Fibroblast of skin of right quadriceps (primary cell): ENCODE results near the gene WWOX.

Experiments used
- DNase-seq: peaks from one replicate; pipeline ENCODE4 v3.0.0-alpha.2; 2013

Gene WWOX

DNA sequence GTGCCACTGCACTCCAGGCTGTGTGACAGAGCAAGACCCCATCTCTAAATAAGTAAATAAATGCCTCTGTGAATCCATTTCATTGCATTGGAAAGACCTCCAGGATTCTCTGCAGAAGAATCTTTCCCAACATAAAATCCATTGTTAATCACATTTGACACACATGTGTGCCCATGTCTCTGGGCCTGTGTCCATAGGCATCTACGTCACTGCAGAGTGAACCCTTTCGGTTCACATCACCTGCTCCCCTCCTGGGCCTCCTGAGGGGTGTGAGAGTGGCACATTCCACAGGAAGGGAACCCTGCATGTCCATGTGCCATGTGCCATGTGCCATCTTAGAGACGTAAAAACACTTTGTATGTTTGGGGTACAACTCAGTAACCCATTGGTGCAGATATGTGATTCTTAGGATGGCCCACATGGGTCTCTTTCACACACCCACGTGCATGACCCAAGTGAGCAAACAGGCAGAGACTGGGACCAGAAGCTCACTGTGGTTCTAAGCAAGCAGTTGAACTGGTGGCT, 1073.6 kb downstream of the WWOX start:
- DNase-seq, result no peak

DNA sequence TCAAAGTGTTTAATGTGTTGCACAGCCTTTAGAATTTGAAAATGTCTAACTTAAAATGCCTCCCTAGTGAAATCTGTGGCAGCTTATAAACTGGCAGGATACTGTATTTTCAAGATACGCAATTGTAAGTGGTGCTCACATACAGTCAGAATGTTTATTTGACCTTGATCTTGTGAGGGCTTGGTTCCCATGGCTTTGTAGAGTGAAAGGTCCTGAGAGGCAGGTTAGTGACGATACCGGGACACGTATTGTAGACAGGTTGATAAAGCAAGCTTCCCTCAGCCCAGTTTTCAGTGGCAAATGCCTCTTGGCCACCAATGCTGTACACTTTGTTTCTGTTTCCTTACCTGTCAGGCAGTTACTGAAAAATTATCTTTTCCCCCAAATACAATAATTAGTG, 1074.5 kb downstream of the WWOX start:
- no peak for DNase-seq

DNA sequence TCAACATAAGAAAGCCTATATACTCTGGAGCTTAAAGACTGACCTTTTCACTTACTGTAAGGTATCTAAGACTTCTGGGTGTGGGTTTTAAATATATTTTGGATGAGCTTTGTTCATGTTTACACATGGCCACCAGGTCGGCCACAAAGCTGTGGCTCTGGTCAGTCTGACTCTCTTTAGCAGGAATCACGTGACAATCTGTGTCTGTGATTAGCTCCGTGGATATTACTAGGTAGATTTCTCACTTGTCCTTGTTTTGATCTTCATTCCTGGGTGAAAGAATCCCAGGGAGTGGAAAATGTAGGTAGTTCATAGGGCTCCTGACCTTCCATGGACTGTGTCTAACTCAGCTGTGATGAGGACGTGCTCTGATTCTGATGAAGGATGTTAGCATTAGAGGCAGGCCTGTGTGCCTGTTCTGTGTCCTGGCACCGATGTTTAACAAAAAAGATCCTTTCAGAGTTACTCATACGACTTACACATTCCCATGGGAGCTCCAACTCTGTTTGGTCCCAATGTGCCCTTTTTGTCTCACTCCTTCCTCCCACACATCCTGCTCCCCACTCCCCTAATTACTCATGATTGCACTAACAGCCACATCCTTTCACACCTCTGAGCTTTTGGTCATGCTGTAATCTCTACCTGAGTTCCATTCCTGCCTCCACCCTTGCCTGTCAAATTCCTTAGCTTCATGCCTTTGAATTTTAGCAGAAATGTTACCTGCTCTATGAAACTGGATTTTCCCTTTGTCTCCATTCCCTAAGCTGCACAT, 1076.0 kb downstream of the WWOX start:
- DNase-seq, result no peak

DNA sequence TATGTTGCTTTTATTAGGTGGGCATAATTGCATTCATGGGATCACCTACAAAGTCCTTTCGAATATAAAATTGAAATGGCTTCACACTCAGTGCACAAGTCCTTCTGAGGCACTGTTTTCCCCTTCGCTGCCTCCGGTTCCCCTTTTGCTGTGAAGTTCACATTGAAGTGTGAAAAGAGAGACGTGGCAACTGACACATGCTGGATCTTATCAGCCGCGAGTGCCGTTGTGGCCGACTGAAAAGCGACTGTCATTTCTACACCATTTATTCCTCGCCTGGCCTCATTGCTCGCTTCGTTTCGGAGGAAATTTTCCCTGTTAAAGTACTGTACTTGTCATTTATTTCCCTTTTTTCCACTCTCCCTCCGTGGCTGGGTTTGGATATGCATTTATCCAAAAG, 1077.6 kb downstream of the WWOX start:
- no peak for DNase-seq

DNA sequence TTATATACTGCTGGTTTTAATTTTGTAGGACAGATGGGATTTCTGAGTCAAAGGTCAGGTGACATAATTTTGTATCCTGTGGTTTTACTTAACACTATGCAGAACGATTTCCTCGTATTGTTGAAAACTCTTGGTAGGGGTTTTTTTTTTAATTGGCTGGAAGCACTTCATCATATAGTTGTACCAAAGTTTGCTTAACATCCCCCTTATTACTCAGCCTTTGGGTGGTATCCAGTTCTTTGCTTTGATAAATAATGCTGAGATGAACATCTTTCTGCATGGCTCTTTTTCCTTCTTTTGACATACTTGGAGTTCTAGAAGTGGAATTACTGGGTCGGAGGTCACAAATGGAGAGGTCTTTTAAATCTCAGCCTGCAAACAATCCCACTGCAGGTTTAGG, 1082.0 kb downstream of the WWOX start:
- peak; percentile 2 for DNase-seq

DNA sequence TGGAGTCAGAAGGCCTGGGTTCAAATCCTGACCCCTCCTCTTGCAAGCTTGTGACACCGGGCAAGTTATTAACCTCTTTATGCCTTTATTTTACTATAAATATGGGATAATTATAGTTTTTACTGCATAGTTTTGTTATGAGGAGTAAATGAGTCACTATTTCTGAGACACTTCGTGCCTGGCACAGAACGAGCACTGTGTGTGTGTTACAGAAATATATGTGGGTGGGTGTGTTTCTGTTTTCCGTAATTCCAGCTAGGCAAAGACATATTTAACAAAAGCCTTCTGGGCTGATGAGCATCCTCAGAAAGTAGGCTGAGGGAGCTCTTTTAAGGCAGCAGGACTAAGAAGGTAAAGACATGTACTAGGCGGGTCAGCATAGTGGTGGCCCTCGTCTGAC, 1083.2 kb downstream of the WWOX start:
- peak; percentile 42 for DNase-seq

DNA sequence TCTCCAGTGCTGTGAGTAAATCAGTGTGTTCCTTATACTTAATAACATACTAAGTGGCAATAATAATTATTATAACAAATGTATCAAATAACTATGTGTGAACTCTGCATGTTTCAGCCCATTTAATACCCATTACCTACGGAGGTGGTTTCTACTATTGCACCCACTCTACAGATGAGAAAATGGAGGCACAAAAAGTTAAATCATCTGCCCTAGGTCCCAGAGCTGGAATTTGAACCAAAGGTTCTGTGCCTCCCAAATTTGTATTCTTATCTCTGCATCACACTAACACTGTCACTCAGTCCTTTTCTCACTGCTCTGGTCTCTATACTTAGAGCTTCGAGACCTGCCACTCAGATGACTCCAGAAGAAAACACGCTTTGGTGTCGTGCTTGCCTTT, 1084.1 kb downstream of the WWOX start:
- no peak for DNase-seq

DNA sequence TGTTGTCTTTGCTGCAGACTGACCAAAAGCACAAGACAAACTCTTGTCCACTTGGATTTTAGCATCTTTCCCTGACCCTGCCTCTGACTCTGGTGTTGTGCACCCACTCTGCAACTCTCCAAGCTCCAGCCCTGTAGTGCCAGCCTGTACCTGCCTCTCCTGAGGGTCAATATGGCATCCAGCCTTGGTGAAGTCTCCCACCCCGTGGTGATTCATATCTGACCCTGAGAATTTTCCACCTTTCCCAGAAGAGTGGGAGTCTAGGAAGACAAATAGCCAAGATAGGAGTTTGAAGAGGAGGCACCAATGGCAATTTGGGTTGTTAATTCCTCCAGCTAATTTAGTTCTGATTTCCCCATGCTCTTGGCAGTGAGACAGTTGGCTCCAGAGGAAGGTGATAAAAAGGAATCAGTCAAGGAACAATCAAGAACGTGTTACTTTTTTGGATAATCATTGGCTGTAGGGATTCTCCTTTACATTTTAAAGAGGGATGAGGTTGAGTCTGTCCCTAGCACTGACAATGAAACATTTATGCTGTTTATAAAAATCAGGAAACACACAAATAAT, 1085.1 kb downstream of the WWOX start:
- no peak for DNase-seq

DNA sequence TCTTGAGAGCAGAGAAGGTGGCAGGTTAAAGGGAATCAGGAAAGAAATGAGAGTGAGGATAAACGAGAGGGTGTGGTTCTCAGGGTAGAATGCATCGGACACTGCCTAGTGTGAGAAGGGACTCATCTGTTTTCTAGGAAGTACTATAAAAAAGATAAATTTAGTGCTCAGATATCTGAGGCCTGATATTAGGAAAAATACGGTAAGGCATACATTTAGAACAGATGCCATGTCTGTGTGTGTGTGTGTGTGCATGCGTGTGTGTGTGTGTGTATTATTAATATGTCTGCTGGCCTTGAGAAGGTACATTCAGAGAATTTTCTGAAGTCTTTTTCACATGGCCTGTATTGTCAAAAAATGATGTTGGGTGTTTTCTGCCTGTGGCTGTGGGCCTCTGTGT, 1086.3 kb downstream of the WWOX start:
- DNase-seq, result peak; percentile 6

DNA sequence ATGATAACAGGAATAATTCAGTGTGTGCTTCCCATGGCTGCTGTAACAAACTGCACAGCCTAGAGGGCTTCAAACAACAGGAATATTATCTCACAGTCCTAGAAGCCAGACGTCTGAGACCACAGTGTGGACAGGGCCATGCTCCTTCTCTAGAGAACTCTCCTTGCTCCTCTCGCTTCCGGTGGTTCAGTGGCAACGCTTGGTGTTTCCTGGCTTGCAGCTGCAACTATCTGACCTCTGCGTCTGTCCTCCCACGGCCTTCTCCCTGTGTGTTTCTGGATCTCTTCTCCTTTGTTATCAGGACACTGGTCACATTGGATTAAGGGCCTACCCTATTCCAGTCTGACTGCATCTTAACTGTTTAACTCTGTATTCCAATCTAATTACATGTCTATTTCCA, 1086.7 kb downstream of the WWOX start:
- DNase-seq, result no peak

DNA sequence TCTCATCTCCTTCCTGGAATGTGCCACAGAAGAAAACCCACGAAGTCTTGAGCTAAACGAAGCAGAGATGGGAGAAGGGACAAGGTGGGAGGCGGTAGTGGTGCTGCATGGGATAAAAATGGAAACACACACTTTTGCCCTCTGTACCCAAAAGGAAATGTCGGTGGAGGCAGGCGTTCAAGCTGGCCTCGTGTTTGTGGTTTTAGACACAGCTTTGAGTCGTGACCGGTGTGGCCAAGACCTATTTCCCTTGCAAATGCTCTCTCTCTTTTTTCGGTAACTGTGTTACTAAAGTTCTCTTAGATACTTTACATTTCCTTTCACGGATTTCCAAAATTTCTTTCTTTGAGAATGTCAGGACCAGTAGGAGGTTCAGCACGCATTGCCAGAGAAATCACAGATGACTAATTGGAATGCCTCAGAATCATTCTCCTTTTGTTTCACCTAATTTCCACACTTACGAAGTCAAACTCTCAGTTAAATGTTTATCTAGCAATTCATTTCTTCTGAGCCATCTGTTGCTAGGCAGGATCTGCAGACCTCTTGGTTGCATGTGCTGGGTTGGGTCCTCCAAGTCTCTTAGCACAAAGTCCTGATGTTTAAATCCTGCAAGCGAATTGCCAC, 1088.8 kb downstream of the WWOX start:
- DNase-seq, result no peak

DNA sequence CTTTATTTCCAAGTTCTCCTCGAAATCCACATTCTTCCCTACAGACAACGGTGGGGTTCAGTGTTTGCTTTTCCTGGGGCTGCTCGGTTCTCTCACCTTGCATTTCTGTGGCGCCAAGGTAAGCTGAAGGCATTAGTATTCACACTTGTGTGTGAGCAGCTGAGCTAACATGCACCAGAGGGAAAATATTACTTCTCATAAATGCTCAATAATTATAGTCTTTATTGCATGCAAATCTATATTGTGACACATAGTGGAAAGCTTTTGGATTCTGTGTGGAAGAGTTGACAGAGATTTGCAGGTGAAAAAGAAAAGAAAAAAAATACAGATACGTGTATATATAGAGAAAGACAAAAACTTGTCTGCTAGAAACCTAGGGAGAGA, 1089.3 kb downstream of the WWOX start:
- no peak for DNase-seq

DNA sequence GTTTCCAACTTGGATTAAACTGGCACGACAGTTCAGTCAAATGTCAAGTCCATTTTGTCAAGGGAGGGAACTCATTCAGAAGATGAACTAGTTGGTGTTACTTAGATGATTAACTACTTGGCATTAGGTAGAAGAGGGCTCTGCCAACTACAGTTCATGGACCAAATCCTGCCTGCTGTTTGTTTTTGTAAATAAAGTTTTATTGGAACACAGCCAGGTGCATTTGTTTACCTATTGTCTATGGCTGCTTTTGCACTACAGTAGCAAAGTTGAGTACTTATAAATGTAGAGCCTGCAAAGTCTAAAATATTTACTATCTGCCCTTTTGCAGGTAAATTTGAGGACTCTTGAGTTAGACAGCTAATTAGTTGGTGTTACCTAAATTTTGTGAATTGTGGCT, 1091.1 kb downstream of the WWOX start:
- no peak for DNase-seq

DNA sequence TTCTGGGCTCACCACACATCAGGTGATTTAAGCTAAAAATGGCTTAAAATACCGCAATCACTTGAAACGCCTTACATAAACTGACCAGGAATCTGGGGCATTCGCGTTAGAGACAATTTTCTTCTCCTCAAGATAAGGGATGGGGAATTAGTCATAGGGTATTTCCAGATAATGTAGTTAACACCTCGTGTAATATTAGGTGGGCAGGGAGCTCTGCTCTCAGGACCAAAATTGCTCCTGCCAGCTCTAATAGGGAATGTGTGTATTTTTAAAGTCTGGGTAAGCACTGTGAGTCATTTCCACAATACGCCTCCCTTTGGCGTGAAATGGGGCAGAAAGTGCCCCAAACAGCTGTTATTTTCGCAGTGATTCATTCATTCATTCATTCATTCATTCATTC, 1092.5 kb downstream of the WWOX start:
- no peak for DNase-seq

DNA sequence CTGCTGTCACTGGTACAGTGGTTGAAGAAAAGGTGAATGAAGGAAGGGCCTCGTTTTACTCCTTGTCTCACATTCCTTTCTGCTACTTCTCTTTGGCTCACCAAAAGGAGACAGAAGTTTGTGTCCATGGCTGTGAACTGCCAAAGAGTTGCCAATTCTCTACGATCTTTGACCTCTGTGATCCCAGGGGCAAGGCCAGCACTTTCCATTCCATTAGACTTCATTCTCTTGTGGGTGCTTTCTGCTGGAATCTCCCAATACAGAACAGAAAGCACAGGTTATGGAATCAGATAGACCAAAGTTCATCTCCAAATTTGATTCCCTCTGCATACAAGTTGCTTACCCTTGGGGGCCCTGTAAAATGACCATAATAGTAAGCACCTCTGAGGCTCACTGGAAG, 1093.5 kb downstream of the WWOX start:
- no peak for DNase-seq

DNA sequence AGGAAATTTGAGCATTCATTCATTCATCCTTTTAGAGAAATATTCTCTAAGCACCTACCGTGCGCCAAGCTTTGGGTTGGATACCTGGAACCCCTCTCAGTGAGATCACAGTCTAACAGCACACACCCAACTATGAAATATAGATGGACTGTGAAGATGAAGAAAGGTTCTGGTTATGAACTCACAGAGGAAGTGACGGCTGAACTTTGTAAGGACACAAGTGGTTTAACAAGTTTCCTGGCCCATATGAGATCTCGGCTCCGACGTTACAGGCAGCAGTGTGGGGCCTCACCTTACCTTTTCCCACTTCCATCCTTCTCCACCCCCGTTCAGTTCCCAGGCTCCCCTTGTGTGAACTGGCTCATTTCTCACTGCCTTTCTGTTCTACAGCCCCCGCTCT, 1094.8 kb downstream of the WWOX start:
- no peak for DNase-seq

DNA sequence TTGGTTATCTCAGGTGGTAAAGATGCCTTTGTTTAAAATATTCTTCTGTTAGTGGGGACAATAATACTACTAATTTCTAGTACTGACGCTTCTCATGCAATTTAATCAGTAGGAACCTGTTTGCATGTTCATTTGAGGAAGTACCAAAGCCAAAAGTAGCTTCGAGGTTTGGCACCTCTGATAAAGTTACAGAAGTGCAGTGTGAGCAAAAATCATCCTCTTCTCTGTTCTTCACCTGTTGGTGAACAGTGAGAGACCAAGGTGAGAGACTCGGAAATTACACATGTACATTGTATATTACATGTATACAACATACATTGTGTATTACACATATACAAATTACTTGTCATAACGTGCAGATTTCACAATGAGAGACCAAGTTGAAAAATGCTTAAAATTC, 1096.5 kb downstream of the WWOX start:
- DNase-seq, result no peak

DNA sequence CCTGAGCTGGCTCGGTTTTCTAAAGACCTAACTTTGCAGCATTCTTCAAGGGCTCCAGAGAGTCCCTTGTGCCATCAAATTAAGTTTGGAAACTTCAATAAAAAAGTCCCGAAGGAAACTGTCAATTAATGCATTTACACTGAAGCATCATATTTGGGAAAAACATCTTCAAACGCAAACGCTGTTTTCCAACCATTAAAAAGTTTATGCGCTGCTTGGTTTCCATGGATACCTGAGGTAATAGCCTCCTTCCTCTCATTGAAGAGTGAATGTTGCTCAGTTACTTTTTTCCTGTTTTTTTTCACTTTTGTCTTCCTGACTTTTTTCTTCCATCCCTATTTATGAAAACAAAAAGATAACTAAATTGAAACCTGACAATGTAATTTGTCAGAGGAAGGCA, 1102.0 kb downstream of the WWOX start:
- DNase-seq, result no peak

DNA sequence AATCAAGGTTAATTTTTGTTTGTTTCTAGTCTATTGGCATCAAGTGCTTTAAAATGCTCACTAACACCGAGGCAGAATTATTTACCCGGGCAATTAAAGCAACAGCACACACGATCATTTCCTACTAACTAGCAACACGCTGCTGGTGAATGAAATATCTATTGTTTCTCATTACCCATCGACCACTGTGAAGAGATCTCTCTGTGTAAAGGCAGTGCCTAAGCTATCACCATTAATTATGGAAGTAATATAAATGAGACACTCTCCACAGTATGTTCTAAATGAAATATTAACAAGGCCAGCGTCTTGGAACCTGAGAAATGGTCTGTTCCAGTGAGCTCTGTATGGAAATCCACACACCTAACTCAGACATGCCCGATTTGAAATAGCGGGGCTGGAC, 1103.5 kb downstream of the WWOX start:
- no peak for DNase-seq

DNA sequence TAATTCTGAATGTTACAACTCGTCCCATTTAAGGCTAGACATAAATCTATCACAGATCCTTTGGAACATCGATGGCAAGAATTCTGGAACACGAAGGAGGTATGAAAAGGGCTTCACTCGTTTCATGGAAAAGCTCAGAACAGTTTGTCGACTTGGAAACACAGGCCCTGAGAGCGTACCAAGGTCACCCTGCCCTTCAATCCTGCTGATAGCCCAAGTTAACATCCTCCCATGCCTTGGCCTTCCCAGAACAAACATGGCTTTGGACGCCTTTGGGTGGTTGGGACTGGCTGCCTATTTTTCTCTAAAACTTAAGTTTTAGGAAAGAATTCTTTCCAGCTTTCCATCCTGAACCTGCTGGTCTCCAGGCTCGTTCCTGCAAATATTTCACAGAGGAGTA, 1105.0 kb downstream of the WWOX start:
- DNase-seq, result no peak

DNA sequence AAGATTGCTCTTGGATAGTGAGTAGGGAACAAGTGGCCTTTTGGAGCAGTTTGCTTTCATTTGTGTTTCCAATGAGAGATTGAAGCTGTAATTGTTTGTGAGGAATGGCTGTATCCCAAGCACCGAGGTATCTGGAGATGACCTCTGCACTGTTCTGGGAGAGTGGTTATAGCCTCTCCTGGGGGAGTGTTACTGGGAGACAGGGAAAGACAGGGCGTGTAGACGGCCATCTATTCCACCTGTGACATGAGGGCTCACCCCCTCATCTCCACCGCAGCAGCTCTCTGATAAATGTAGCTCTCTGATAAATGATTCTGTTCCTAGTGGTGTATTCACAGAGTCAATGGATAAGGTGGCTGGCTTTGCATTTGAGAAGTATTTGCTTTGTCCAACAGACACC, 1107.4 kb downstream of the WWOX start:
- no peak for DNase-seq

DNA sequence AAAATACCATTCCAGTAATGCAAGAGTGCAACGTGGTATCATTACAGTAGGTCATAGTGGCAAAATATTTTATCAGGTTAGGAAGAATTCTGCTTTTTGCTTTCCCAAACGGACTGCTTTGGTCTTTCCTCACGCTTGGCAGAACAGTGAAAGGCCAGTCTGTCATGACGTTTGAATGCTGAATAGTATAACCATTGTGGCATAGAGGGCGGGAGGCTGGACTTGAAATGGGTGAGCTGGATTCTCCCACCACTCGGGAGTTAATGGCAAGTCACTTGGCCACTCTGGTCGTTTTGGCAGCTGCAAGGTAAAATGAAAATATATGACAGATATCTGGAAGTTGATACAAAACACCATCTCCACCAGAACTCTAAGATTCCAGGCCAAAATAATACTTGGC, 1109.9 kb downstream of the WWOX start:
- DNase-seq, result no peak

DNA sequence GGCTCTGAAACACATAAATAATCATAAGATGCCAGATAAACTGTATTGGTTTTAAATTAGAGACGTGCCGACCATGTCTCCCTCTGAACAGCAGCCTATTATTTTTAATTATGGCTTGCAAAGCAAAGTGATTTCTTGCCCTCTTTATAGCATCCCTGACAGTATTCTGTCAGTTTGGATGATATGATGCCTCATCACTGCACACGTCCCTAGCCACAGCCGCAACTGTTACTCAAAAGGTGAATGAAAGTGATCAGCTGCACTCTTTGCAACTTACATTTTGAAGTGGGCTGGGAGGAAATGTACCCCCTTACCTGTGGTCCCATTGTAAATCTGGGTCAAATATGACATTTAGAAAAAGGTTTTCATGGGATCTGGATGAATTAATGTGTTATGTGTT, 1111.2 kb downstream of the WWOX start:
- no peak for DNase-seq

DNA sequence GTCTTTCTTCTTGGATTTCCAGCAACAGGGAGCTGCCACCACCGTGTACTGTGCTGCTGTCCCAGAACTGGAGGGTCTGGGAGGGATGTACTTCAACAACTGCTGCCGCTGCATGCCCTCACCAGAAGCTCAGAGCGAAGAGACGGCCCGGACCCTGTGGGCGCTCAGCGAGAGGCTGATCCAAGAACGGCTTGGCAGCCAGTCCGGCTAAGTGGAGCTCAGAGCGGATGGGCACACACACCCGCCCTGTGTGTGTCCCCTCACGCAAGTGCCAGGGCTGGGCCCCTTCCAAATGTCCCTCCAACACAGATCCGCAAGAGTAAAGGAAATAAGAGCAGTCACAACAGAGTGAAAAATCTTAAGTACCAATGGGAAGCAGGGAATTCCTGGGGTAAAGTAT, 1112.1 kb downstream of the WWOX start:
- DNase-seq, result no peak
